ENCODE measurements around the gene SNRPD3.
"Not testable (repeated sequence)": the region's sequence is repeated elsewhere in the genome, so short reads cannot be mapped to it uniquely, and the experiment has no call there.

Gene SNRPD3

DNA sequence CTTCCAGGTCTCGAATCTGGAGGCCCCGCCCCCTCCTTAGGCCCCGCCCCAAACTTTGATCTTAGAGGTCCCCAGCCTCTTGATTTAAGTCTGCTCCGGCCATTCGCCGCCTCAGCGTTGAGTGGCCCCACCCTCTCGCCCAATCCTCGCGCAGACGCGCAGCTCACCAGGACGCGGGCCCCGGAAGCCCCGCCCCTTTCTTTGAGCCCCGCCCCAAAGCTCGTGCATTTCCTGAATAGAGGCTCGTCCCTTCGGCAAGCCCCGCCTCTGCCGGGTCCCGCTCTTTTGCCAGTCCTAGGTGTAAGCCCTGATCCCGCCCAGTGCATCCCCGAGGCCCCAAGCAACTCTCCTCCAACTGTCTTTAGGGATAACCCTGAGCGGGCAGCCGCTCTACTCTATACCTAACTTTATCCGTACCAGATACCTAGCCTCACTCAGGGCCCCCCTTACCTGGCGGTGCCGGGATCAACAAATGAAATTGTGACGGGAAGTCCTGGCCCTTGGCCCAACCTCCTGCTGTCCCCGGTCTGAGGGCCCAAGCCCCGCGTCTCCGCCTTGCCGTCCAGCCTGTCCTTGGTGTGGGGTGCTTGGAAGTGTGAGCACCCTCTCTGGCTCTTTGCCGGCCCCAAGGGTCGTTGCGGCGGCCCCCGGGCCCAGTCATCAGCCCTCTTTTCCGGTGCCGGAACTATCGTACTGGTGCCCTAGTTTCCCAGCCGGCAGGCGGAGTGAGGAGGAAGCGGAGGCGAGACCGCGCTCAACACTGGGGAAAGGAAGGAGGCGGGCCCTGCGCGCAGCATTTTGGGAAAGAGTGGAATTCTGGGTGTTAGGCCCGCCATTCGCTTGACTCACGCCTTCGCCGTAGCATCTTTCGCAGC, at the start of gene SNRPD3:
TSS of gene SNRPD3 (plus strand) at position 835 of the 875 bp plus-strand sequence. CDS start 1,676 bp downstream, outside the sequence.
- DNase-seq: peak; percentile 99

DNA sequence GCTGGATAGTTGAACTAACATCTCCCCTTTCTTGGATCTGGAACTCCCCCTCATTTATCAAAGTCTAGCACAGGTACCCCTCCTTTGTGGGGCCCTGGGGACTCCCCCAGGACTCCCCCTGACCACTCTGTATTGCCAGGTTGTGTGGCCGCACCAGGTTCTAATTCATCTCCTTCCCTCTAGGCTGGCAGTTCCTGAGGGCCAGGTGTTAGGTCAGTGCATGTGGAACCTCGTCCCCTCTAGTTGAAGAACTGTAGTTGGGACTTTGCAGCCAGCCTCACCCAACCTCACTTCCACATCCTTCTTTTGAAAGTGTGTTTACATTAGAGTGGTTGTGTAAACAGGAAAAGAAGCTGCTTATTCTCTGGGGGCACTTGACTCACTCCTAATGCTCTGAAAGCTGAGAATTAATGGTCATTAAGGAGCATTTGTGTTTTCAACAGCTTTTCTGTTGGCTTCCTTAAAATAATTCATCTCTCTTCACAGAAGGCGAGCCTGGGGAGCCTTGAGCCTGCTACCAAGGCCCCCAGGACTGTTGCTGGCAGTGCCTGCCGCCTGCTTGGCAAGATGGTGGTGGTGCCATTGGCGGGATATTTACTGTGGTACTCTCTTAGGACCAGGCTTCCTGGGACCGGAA, 48.9 kb upstream of the SNRPD3 start:
- no peak for DNase-seq

DNA sequence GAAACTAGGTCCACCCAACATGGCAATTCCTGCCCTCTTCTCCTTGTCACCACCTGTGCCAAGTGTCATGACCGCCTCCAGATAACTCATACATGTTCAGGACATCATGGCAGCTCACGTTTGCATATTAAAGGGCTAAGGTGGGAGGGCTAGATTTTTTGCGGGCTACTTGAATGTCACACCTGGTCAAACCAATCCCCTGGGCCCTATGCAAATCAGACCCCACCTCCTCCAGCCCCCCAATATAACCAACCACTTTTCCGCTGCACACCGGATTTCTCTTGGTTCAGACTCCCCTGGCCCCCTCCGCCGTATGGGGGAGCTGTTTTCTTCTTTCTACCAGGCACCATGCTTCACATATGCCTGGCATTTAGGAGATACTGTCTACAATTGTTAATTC, 48.1 kb upstream of the SNRPD3 start:
- no peak for DNase-seq

DNA sequence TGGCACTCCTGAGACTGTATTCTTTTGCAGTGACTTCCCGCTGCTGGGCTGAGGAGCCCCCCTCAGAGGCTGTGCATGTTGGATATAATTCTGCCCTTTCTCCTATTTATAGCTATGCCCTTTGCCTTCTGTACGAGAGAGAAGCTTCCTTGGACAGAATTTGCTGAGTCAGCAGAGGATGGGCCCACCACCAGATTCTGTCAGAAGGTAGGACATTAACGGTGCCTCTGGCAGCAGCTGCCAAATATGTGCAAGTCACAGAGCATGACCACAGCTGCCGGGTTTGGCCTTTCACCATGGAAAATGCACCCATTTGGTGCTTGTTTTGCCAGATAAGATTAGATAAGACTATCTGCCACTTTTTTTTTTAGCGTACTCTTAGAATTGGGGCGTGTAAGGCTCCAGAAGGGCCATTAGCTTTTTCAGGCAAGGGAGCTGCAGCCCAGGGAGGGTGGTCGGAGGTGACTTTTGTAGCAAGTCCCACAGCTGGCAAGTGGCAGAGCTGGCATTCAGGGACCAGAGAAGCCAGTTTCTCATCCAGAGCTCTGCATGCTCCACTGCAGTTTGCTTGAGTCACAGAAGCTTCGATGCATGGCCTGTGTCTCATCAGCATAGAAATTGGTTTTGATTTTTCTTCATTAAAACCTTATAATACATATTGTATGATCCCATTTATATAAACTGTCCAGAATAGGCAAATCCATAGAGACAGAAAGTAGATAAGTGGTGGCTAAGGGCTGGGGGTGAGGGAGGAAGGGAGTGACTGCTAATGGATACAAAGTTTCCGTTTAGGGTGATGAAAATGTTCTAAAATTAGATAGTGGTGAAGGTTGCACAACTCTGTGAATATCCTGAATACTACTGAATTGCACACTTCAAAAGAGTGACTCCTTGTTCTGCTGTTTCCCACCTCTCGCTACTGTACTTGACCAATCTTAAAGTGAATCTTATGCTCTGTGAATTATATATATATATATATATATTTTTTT, 44.9 kb upstream of the SNRPD3 start:
- DNase-seq: no peak

DNA sequence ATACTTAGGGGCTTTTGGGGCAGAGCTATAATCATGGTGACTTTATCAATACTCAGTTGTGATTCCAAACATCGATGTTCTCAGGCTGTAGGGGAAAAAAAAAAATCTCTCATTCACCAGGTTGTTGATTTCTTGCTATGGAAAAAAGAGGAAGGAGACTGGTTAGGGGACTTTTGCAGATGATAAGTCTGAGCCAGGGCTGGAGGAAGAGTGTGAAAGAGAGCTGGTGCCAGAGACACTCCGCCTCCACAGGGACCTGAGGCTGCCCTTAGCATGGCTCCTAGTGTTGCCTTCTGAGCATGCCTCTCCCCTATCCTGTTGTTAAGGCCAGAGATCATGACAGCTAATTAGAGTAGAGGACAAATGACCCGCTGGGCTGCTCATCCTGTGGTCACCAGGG, 43.8 kb upstream of the SNRPD3 start:
- peak; percentile 45 for DNase-seq

DNA sequence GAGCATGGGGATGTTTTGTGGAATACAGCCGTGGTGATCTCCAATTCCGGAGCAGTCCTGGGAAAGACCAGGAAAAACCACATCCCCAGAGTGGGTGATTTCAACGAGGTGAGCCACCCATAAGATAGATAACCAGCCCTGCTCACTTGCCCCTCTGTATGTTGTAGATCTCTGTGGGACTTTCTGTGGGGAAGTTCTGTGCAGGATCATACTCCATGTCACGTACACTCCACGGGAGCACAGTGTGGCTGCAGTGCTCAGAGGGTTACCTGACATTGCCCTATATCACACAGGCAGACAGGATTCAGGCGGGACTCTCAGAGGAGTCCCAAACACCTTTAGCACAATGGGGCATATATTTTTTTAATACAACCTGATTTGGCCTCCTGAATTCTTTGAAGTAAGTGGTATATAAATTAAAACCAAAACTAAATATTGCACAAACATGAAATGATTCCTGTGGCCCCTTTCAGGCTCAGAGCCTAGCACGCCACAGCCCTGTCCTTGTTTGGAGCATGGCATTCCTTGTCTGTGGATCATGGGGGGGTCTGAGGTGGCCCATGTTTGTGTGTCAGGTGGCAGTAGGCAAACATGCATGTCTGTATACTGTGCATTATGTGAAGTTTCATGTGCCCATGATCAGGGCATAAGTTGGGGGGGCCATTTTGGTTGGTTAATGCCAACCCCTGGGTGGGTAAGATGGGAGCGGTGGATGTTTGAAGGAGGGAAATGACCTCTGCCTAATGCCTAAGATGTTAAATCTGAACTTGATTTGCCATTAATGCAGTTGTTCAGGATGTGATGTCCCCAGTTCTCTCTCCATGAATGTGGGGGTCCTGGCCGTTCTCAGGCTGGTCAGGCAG, 42.2 kb upstream of the SNRPD3 start:
- no peak for DNase-seq

DNA sequence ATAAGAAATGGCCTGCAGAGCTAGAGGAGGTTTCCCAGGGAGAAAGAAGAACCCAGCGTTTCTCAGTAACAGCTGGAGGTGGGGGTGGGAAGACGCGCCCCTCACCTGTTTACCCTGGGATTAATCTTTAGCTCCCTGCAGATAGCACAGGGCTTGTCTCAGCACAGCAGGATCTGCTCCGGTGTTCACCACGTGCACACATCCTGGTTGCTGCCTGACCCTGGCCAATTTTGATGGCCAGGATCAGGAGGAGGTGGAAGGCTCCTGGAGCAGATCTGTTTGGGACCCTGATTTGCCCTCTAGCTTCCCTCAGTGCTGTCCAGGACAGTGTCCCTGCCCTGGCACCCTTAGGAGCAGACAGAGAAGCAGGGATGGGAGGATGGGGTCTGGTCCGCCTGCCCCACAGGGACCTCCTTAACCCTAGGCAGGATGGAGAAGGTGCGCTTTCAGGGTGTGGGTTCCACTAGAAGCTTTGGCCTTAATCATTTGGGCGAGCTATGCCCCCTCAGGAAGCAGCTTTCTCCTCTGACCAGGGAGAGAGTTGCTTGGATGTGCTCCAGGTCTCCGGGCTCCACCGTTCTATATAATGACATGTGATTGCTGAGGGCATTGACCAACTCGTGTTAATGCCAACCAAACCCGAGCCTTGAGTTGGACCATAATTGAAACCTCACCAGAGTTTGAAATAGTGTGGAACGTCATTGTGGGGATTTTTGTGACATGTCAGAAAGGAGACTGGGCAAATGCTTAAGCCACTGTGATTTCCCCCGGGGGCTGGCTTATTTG, 41.4 kb upstream of the SNRPD3 start:
- no peak for DNase-seq

DNA sequence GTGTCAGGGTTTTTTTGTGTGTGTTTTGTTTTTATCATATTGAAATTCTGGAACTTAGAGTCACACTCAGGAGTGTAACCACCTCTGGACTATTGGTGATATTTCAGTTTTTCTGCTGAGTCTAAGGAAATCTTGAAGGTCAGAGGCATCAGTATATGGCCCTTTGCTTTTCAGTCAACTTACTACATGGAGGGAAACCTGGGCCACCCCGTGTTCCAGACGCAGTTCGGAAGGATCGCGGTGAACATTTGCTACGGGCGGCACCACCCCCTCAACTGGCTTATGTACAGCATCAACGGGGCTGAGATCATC, 40.8 kb upstream of the SNRPD3 start:
- no peak for DNase-seq

DNA sequence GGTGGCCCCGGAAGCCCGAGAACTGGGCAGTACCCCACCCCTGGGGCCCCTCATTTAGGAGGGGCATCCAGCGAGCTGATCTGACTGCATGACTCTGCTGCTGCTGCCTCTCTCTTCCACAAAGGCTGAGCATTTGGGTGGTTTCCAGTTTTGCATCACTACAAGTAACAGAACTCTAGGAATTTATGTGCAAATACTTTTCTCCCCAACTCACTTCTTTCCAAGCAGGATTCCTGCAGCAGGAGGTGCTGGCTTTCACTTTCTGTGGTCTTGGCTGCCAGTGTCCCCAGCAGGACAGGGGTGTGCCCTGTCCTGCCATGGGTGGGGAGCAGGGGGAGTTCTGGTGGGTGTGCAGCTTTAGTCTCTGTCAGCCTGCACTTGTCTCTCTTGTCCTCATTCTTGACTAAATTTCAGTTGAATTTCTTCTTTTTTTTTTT, 39.5 kb upstream of the SNRPD3 start:
- DNase-seq: peak; percentile 5

DNA sequence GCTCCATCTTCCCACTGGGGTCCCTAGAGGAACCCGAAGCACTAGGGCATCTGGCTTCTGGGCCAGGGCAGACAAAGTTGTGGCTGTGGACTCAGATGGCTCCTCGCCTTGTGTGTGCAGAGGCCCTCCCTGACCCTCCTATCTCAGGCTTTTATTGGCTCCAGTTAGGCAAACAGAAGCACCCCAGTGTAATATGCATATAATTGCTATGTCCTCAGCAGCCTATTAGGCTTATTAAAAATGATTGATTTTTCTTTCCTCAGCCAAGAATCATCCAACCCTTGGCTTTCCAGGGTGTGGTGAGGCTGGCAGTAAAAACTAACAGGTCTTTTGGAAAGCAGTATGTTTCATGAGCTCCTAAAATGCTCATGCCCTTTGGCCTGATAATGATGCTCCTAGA, 38.4 kb upstream of the SNRPD3 start:
- no peak for DNase-seq

DNA sequence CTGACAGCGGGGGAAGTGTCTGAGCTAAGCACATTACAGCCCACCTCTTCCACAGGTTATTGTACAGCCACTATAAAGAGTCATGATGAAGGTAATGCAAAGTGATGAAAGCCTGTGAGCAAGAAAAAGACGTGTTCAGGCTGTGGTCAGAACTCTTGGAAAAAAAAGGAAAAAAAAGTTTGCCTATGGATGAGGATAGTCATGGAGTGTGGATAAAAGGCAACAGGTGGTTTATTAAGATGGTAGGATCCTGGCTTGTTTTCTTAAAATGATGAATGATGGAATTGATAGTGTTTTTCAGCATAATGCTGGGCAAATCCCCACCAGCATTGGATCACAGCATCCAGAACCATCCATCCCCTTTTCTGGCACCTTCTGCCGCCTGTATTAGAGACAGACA, 37.6 kb upstream of the SNRPD3 start:
- no peak for DNase-seq

DNA sequence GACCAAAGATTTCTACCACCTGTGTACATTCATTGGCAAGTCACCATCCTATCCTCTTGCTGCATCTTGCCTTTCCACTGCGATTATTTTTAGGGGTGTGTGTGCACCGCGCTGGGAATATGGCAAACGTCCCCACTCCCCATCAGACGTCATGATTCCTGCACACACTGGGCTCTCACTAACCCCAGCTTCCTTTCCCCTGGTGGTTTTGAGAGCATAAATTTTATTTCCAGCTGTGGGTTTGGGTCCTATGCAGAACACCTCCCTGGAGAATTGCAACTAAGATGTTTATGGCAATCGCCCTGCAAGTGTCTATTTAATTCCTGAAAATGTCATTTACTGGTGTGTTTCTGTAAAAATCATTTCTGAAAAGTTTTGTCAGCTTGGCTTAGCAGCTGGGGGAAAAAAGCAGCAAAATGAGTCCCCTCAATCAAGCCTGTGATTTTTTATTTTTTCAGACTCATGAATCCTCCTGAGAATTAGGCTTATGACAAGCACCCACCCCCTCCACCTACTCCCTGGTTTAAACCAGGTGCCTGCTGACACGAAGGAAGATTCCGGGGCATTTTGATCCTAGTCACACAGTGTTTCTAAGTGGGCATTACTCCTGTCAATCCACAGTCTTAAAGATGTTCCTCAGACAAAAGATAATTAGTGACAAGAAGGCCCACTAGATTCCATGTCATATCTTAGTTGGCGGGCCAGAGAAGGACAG, 36.9 kb upstream of the SNRPD3 start:
- DNase-seq: no peak

DNA sequence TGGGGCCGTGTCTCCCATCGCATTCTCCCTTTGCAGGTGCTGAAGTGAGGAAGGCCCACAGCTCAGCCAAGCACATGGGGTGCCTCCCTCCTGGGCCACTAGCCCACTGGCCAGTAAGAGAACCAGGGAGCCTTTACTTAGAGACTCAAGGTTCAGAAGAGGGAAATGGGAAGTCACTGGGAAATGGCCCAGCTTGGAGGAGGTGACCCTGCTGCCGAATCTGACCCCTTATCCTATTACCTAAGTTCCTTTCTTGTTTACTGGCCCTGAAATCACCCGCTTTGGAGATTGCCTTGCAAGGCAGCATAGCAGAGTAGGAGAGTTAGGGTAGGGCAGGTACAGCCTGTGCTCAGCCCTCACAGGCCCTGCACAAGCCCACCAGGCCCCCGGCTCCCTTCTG, 36.3 kb upstream of the SNRPD3 start:
- DNase-seq: no peak

DNA sequence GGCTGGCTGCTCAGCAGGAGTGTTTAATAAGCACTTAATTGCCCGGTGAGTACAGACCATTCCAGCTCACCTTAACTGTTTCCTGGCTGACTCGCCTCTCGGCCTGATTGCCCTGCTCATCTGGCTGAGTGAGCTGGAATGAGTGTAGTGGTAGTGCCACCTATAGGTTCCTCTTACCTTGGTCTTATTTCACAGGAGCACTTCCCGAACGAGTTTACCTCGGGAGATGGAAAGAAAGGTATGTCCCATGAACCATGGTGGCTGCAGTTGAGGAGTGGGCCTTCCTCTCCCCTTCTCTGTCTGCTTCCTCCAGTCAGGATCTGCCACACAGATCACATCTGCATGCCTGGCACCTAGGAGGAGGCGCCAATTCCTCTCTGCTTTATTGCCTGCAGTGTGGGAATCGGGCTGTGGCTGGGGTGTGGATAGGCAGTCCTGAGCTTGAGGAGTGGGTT, 34.0 kb upstream of the SNRPD3 start:
- DNase-seq: peak; percentile 29

DNA sequence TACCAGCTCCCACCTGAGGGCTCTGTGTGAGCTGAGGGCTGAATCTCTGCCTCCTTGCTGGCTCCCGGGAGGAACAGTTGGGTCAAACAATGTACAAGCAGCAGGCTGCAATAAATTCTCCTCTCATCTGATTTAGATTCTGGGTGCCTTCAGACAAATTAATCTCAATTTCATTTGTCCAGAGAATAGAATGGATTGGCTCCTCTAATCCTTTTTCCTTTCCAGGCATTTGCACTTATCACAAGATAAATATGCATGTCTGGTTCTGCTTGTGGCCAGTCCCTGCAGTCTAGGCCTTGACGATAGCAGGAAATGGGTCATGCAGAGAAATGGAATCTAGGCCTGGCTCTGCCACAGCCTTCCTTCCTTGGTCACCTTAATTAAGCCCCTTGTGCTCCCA, 31.9 kb upstream of the SNRPD3 start:
- DNase-seq: no peak

DNA sequence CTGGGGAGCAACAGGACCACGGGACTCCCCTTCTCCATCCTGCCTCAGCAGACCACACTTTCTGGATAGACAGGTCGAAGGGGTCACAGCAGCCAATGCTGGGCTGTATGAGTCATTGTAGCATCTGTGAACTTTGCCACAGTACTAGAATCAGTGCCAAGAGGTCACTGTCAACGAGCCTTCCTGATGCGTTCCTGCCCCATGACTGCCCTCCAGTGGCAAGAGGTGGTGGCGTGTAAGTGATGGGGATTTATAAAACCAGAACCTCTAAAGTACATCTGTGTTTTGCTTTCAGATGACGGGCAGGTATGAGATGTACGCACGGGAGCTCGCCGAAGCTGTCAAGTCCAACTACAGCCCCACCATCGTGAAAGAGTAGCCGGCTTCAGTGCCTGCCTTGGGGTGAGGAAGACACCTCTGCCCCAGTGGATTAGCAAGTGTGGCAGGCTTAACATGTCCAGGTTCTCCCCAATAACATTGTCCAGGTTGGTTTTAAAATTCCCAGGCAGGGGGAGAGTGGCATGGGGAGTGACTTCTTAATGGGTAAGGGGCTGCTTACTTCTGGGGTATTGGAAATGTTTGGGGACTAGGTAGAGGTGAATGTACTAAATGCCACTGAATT, 30.3 kb upstream of the SNRPD3 start:
- DNase-seq: peak; percentile 76

DNA sequence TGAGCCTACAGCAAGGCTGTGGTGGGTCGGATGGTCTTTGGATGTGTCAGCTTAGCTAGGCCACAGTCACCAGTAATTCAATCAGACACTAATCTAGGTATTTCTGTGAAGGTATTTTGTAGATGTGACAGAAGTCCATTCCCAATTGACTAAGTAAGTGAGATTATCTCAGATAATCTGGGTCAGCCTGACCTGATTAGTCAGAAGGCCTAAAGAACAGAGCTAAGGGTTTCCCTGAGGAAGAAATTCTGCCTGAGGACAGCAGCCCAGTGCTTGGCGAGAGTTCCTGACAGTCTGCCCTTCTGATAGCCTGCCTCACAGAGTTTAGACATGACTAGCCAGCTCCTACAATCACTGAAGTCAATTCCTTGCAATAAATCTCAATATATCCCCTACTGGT, 29.6 kb upstream of the SNRPD3 start:
- DNase-seq: no peak

DNA sequence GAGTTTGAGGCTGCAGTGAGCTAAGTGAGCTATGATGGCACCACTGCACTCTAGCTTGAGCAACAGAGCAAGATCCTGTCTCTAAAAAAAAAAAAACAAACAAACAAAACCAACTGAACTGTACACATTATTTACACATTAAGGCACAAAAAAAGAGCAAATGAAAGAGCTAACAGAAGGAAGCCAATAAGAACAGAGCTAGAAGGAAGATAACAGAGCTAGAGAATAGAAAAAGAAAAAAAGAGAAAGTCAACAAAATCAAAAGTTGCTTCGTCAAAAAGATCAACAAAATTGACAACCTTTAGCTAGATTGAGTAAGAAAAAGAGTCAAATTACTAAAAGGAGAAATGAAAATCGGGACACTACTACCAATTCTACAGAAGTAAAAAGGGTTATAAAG, 25.9 kb upstream of the SNRPD3 start:
- no peak for DNase-seq

DNA sequence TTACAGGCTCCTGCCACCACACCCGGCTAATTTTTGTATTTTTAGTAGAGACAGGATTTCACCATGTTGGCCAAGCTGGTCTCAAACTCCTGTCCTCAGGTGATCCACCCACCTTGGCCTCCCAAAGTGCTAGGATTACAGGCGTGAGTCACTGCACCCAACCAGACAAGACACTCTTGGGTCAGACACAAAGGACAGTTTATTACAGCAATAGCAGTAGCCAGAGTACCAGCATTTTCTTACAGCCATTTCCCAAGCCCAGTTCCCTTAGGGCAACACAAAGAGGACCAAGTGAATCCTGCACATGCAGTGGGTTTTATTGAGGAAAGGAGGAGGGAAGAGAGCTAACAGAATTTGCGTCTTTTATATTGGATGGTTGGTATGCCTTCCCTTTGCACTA, 24.8 kb upstream of the SNRPD3 start:
- DNase-seq: not testable (repeated sequence)

DNA sequence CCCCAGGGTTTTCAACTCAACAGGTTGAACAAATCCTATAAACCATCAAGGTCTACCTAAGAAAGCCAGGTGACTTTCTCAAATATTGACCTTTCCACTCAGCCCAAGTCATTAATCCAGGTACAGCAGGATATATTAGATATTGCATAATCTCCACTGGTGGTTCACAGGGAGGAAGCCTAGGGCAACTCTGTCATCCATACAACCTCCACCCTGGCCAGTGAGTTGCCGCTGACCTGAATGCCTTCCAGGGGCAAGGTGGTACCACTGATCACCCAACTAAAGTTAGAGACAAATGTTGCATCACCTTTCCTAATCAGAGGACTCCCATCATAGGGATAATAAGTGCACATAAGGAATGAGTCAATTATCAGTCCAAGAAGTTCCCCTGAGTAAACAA, 23.7 kb upstream of the SNRPD3 start:
- DNase-seq: no peak
